Glutamatergic neuron (in vitro differentiated cells): ENCODE measurements around the gene PURA. TPM values are rescaled to one million over a fixed set of nuclear protein-coding genes. Genes with fewer than 3 reads are reported as not detected.

Experiments
- DNase-seq: peaks from one replicate; pipeline ENCODE4 v3.0.0; 2022
- H3K27ac Mint-ChIP-seq: one replicate; pipeline ENCODE4 v1.8.0; 2020; ENCODE audit warnings: mild to moderate bottlenecking, mixed read lengths, inconsistent platforms; ENCODE audit not compliant: unreplicated experiment
- H3K27me3 Mint-ChIP-seq: one replicate; pipeline ENCODE4 v1.8.0; 2020; ENCODE audit warnings: mild to moderate bottlenecking, moderate library complexity, mixed read lengths, inconsistent platforms; ENCODE audit not compliant: unreplicated experiment
- H3K36me3 Mint-ChIP-seq: one replicate; pipeline ENCODE4 v1.8.0; 2020; ENCODE audit warnings: mild to moderate bottlenecking, mixed read lengths, inconsistent platforms; ENCODE audit not compliant: unreplicated experiment
- H3K4me1 Mint-ChIP-seq: one replicate; pipeline ENCODE4 v1.8.0; 2020; ENCODE audit warnings: mild to moderate bottlenecking, low read depth, mixed read lengths, inconsistent platforms; ENCODE audit not compliant: unreplicated experiment
- H3K4me3 Mint-ChIP-seq: one replicate; pipeline ENCODE4 v1.8.0; 2020; ENCODE audit warnings: mild to moderate bottlenecking, mixed read lengths, inconsistent platforms; ENCODE audit not compliant: unreplicated experiment
- H3K9me3 Mint-ChIP-seq: one replicate; pipeline ENCODE4 v1.8.0; 2020; ENCODE audit warnings: mild to moderate bottlenecking, moderate library complexity, mixed read lengths, inconsistent platforms; ENCODE audit not compliant: unreplicated experiment
- total RNA-seq: library from RNA; stranded (reverse); fragmentation: NEBNext Ultra II Directional; extraction: Animal tissue kit (Norgen Biotek cat#: 25700); gene quantifications from one replicate; pipeline ENCODE4 v1.2.1, GENCODE V29; 2021; ENCODE audit not compliant: unreplicated experiment
- TF ChIP-seq, protein P1 (sequence below): fragments of 200-600 bp; sonication (generic); IDR thresholded peaks from one replicate; pipeline ENCODE4 v1.5.0; 2021; ENCODE audit not compliant: partially characterized antibody, unreplicated experiment

PURA gene
- total RNA-seq, 1 donor from 2014 or later, result 4.1 TPM

DNA sequence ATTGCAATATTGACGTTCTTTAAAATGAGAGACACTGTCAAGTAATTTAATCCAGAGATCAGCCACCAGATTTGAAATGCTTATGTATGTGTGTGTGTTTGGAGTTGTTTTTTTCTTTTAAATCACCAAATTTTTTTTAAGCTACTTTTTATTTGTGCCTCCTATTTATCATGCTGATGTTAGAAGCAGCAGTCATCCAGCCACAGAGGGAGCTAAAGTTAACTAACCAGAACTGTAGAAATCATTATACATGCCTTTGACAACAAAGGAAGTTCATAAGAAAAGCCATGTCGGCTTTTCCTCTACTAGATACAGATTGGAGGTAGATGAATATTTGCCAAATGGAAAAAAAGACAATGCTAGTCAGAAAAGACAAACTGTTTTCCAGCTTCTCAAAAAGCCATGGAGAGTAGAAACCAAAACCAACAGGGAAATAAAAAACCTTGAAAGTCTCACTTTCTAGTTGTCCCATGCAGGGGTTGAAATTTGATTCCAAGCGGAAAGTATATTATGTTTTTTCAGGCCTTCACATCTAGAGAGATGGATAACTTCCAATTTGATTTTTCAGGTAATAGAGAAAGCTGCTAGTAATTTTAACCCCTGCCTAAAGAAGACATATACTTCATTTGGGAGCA, 4.5 kb downstream of the PURA start:
- Mint-ChIP-seq H3K27me3 (no peaks in the 10 kb centered on the region), H3K4me3 (no peak overlapping the region)

GRCh38 chr5:140125637-140126036, 11.7 kb downstream of the PURA start, which contains the start of gene IGIP:
Gene IGIP (plus strand): TSS chr5:140125937. CDS start chr5:140128477, 2,540 bp downstream.
- no peak for DNase-seq
- no peaks in the 10 kb centered on the region for H3K36me3 Mint-ChIP-seq
- no peaks in the 10 kb centered on the region for H3K9me3 Mint-ChIP-seq
- TF ChIP-seq, protein P1, sequence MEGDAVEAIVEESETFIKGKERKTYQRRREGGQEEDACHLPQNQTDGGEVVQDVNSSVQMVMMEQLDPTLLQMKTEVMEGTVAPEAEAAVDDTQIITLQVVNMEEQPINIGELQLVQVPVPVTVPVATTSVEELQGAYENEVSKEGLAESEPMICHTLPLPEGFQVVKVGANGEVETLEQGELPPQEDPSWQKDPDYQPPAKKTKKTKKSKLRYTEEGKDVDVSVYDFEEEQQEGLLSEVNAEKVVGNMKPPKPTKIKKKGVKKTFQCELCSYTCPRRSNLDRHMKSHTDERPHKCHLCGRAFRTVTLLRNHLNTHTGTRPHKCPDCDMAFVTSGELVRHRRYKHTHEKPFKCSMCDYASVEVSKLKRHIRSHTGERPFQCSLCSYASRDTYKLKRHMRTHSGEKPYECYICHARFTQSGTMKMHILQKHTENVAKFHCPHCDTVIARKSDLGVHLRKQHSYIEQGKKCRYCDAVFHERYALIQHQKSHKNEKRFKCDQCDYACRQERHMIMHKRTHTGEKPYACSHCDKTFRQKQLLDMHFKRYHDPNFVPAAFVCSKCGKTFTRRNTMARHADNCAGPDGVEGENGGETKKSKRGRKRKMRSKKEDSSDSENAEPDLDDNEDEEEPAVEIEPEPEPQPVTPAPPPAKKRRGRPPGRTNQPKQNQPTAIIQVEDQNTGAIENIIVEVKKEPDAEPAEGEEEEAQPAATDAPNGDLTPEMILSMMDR, result no peak
- H3K4me1 Mint-ChIP-seq, result no peaks in the 10 kb centered on the region
- no peak within 1 kb of the TSS for H3K4me3 Mint-ChIP-seq
- H3K27me3 Mint-ChIP-seq, result no peaks in the 10 kb centered on the region
- no peak within 1 kb of the TSS for H3K27ac Mint-ChIP-seq

More for the DNA sequence above, 4.5 kb downstream of the PURA start:
- no peak for DNase-seq
- Mint-ChIP-seq H3K27ac (no peak overlapping the region), H3K4me1 (no peaks in the 10 kb centered on the region), H3K9me3 (no peaks in the 10 kb centered on the region), H3K36me3 (no peaks in the 10 kb centered on the region)
- TF ChIP-seq, protein P1, result no peak

GRCh38 chr5:140126315-140127012, 12.6 kb downstream of the PURA start:
- Mint-ChIP-seq H3K27ac (no peak overlapping the region), H3K9me3 (no peaks in the 10 kb centered on the region), H3K36me3 (no peaks in the 10 kb centered on the region), H3K4me3 (no peak overlapping the region), H3K4me1 (no peaks in the 10 kb centered on the region), H3K27me3 (no peaks in the 10 kb centered on the region)
- TF ChIP-seq, protein P1, result no peak
- DNase-seq, result no peak

- Mint-ChIP-seq H3K27ac (no peak overlapping the region), H3K36me3 (no peaks in the 10 kb centered on the region), H3K4me1 (peaks cover 5% of the 10 kb centered on the region), H3K27me3 (no peaks in the 10 kb centered on the region), H3K9me3 (no peaks in the 10 kb centered on the region), H3K4me3 (no peak overlapping the region)
- TF ChIP-seq, protein P1, result no peak
- DNase-seq, result no peak
These were observed 14.5 kb downstream of the PURA start for GRCh38 chr5:140128376-140128775.
